K562 (cell line): ENCODE measurements around the gene CACNA1E. TPM values are rescaled to one million over a fixed set of nuclear protein-coding genes. Genes with fewer than 3 reads are reported as not detected.

ENCODE experiments used
- ARID4B ChIP-seq: sonication (generic); formaldehyde crosslinking; IDR thresholded peaks from 2 replicates; pipeline ENCODE4 v1.8.0; 2022; ENCODE audit warnings: mild to moderate bottlenecking, missing genetic modification reagents
- ATF7 ChIP-seq: fragments of 450-650 bp; IDR thresholded peaks from 2 replicates; pipeline ENCODE4 v1.7.1; 2014; ENCODE audit warnings: mild to moderate bottlenecking, moderate library complexity
- ESRRA ChIP-seq: fragments of 450-650 bp; IDR thresholded peaks from 2 replicates; pipeline ENCODE4 v1.6.1; 2014; ENCODE audit warnings: low read depth, mild to moderate bottlenecking, moderate library complexity, borderline replicate concordance
- FOXP1 ChIP-seq: sonication (generic); formaldehyde crosslinking; IDR thresholded peaks from 2 replicates; pipeline ENCODE4 v1.8.0; 2022; ENCODE audit warnings: mild to moderate bottlenecking, missing genetic modification reagents
- NCOA2 ChIP-seq, 2 experiments: fragments of 450-650 bp; IDR thresholded peaks; 2 replicates each; pipeline ENCODE4 v1.6.1; 2018; ENCODE audit warnings: mild to moderate bottlenecking in 2 of 2, moderate library complexity in 1 of 2; ENCODE audit not compliant: partially characterized antibody in 2 of 2
- NFIC ChIP-seq: fragments of 450-650 bp; IDR thresholded peaks from 2 replicates; pipeline ENCODE4 v1.6.1; 2017; ENCODE audit warnings: mild to moderate bottlenecking, inconsistent platforms
- TSC22D4 ChIP-seq: fragments of 450-650 bp; IDR thresholded peaks from 2 replicates; pipeline ENCODE4 v1.6.1; 2016; ENCODE audit warnings: missing genetic modification characterization, missing biosample characterization, control low read depth
- ZBTB1 ChIP-seq: sonication (generic); formaldehyde crosslinking; IDR thresholded peaks from 2 replicates; pipeline ENCODE4 v1.8.1; 2023; ENCODE audit warnings: missing genetic modification reagents, low read depth, mild to moderate bottlenecking, borderline replicate concordance
- ZNF695 ChIP-seq: fragments of 450-650 bp; formaldehyde crosslinking; IDR thresholded peaks from 2 replicates; pipeline ENCODE4 v1.4.0; 2020; ENCODE audit warnings: mild to moderate bottlenecking, moderate library complexity
- polyA plus RNA-seq, 8 experiments: library from polyadenylated mRNA; depleted of rRNA in 4 of 8; stranded (reverse) in 5 of 8; unstranded in 3 of 8; fragments of >200 nt; fragmentation: Nextera tagmentation in 2 of 8; fragmentation: Illumina TruSeq in 1 of 8; extraction: Ambion mirVana in 2 of 8; extraction: Trizol in 1 of 8; gene quantifications; 2 replicates each; pipeline versions ENCODE4 v1.2.1 to v1.2.3, GENCODE V29; 2011 to 2014; ENCODE audit warnings: inconsistent platforms in 1 of 8, missing spikeins in 1 of 8
- total RNA-seq, 7 experiments: library from RNA; depleted of rRNA in 6 of 7; stranded (reverse); fragments of >200 nt in 6 of 7; fragmentation: Illumina TruSeq in 2 of 7; extraction: Trizol in 2 of 7; gene quantifications; 2 replicates each; pipeline versions ENCODE4 v1.2.1 to v1.2.3, GENCODE V29; 2011 to 2021; ENCODE audit warnings: low replicate concordance in 1 of 7

The CACNA1E gene
- total and polyA plus RNA-seq, 9 of the 15 experiments (the other 6 are each of a cell fraction or from before 2014, with no cell fraction given), result under 0.01 to 0.04 TPM; not detected in 7

- no peak for TF ChIP-seq ZNF695 (CRISPR knock-in tag)
- no peak for TF ChIP-seq ESRRA
- no peak for TF ChIP-seq TSC22D4 (tag)
- no peak for TF ChIP-seq NCOA2 (IDR thresholded peaks at IDR 0.05; ENCODE audit: partially characterized antibody in 2 of 2)
- no peak for TF ChIP-seq FOXP1
- TF ChIP-seq ARID4B (CRISPR knock-in tag), result no peak
- TF ChIP-seq ATF7, result no peak
- TF ChIP-seq NFIC, result no peak
- TF ChIP-seq ZBTB1 (CRISPR knock-in tag), result no peak
These were observed 197.0 kb downstream of the CACNA1E start (continued) for GRCh38 chr1:181680332-181680731.
